HepG2 (cell line): ENCODE data around the gene EPB41L1. TPM values are rescaled to one million over a fixed set of nuclear protein-coding genes. Genes with fewer than 3 reads are reported as not detected.
A peak's percentile ranks its signal among the peaks of the same experiment; 100 is the strongest.

Source experiments
- ATAD3A ChIP-seq: sonication (generic); formaldehyde crosslinking; IDR thresholded peaks from 2 replicates; pipeline ENCODE4 v1.4.0; 2020; ENCODE audit warnings: missing genetic modification reagents
- BORCS8-MEF2B ChIP-seq: sonication (generic); formaldehyde crosslinking; IDR thresholded peaks from 2 replicates; pipeline ENCODE4 v1.8.0; 2022; ENCODE audit warnings: mild to moderate bottlenecking, missing genetic modification reagents
- CHCHD3 ChIP-seq: sonication (generic); formaldehyde crosslinking; IDR thresholded peaks from 2 replicates; pipeline ENCODE4 v1.8.0; 2022; ENCODE audit warnings: mild to moderate bottlenecking, missing genetic modification reagents, moderate library complexity
- E2F1 ChIP-seq: sonication (generic); formaldehyde crosslinking; IDR thresholded peaks from 2 replicates; pipeline ENCODE4 v1.5.0; 2020; ENCODE audit warnings: missing genetic modification reagents
- FOXA3 ChIP-seq: IDR thresholded peaks from 2 replicates; pipeline ENCODE4 v1.6.1; 2016; ENCODE audit warnings: missing genetic modification reagents, missing compliant biosample characterization
- HMGXB4 ChIP-seq, 2 experiments: sonication (generic) in 1 of 2; formaldehyde crosslinking in 1 of 2; IDR thresholded peaks; 2 replicates each; pipeline versions ENCODE4 v1.4.0 to v1.6.1; 2018 to 2020; ENCODE audit warnings: missing genetic modification reagents in 2 of 2, borderline replicate concordance in 1 of 2, low read depth in 1 of 2, mild to moderate bottlenecking in 1 of 2, missing biosample characterization in 1 of 2
- IRF2 ChIP-seq: IDR thresholded peaks from 2 replicates; pipeline ENCODE4 v1.6.1; 2018; ENCODE audit warnings: missing genetic modification reagents, missing compliant biosample characterization
- MYNN ChIP-seq: sonication (generic); formaldehyde crosslinking; IDR thresholded peaks from 2 replicates; pipeline ENCODE4 v1.4.0; 2020; ENCODE audit warnings: mild to moderate bottlenecking, low read depth, missing genetic modification reagents
- RAD21 ChIP-seq: fragments of 450-650 bp; formaldehyde crosslinking; IDR thresholded peaks from 2 replicates; pipeline ENCODE4 v1.5.0; 2020; ENCODE audit warnings: mild to moderate bottlenecking
- SP4 ChIP-seq: sonication (generic); formaldehyde crosslinking; IDR thresholded peaks from 2 replicates; pipeline ENCODE4 v1.8.1; 2023; ENCODE audit warnings: mild to moderate bottlenecking, missing genetic modification reagents
- TP53 ChIP-seq: sonication (generic); formaldehyde crosslinking; conservative IDR thresholded peaks from 2 replicates; pipeline ENCODE4 v1.4.0; 2020; ENCODE audit warnings: missing genetic modification reagents
- ZBTB20 ChIP-seq: sonication (generic); formaldehyde crosslinking; IDR thresholded peaks from 2 replicates; pipeline ENCODE4 v1.8.1; 2023; ENCODE audit warnings: missing genetic modification reagents, low read depth, mild to moderate bottlenecking, borderline replicate concordance
- ZNF337 ChIP-seq: sonication (generic); formaldehyde crosslinking; IDR thresholded peaks from 2 replicates; pipeline ENCODE4 v1.5.1; 2020; ENCODE audit warnings: missing genetic modification reagents, low read depth, mild to moderate bottlenecking, borderline replicate concordance
- ZNF549 ChIP-seq: sonication (generic); formaldehyde crosslinking; IDR thresholded peaks from 2 replicates; pipeline ENCODE4 v1.5.0; 2020; ENCODE audit warnings: missing genetic modification reagents
- ZNF644 ChIP-seq: IDR thresholded peaks from 2 replicates; pipeline ENCODE4 v1.6.1; 2016; ENCODE audit warnings: low read depth
- ZNF879 ChIP-seq: sonication (generic); formaldehyde crosslinking; IDR thresholded peaks from 2 replicates; pipeline ENCODE4 v1.8.1; 2023; ENCODE audit warnings: missing genetic modification reagents
- ZSCAN30 ChIP-seq: sonication (generic); formaldehyde crosslinking; IDR thresholded peaks from 2 replicates; pipeline ENCODE4 v1.5.0; 2020; ENCODE audit warnings: mild to moderate bottlenecking, missing genetic modification reagents
- polyA plus RNA-seq, 8 experiments: library from polyadenylated mRNA; depleted of rRNA in 3 of 8; stranded (reverse) in 7 of 8; unstranded in 1 of 8; fragments of >200 nt; fragmentation: Illumina TruSeq in 4 of 8; extraction: Trizol in 4 of 8; gene quantifications; 2 replicates each; pipeline versions ENCODE4 v1.2.1 to v1.2.3, GENCODE V29; 2011 to 2016; ENCODE audit warnings: low read depth in 4 of 8, missing spikeins in 1 of 8, mixed read lengths in 1 of 8; ENCODE audit not compliant: insufficient read depth in 1 of 8
- total RNA-seq, 5 experiments: library from RNA; depleted of rRNA; stranded (reverse); fragments of >200 nt; fragmentation: Illumina TruSeq; extraction: Trizol; gene quantifications; 2 replicates each; pipeline ENCODE4 v1.2.3, GENCODE V29; 2016; ENCODE audit warnings: low read depth in 1 of 5
- TF ChIP-seq, protein P1 (sequence below): sonication (generic); formaldehyde crosslinking; IDR thresholded peaks from 2 replicates; pipeline ENCODE4 v1.8.1; 2022; ENCODE audit warnings: low read depth, mild to moderate bottlenecking, missing genetic modification reagents
- TF ChIP-seq, protein P2 (sequence below): IDR thresholded peaks from 2 replicates; pipeline ENCODE4 v1.6.1; 2012; ENCODE audit warnings: low read length, improper control_type of control experiment

EPB41L1 gene
- total and polyA plus RNA-seq, 2 of the 13 experiments (the other 11 are each of a cell fraction or from before 2014, with no cell fraction given): 16.7 to 39.0 TPM

GRCh38 chr20:36183155-36183944 lies 28.8 kb downstream of the EPB41L1 start (continued):
- TF ChIP-seq BORCS8-MEF2B (CRISPR knock-in tag) (peak; percentile 72; the same call in 1 of the 2 replicates), HMGXB4 (CRISPR knock-in tag; IDR thresholded peaks at IDR 0.05; ENCODE audit: borderline replicate concordance in 1 of 2, low read depth in 1 of 2) (peak in 1 of 2 experiments; percentile 17; a peak in 2 of 4 replicates), ZNF337 (CRISPR knock-in tag) (peak; percentile 99), CHCHD3 (CRISPR knock-in tag) (no peak), ZSCAN30 (no peak), TP53 (CRISPR knock-in tag) (no peak; the same call in 1 of the 2 replicates), ZNF879 (CRISPR knock-in tag) (0 out of 2 replicates have a peak, but pooled peaks have one; percentile 82), SP4 (peak; percentile 68), MYNN (CRISPR knock-in tag) (no peak), ATAD3A (CRISPR knock-in tag) (0 out of 2 replicates have a peak, but pooled peaks have one; percentile 44), ZBTB20 (CRISPR knock-in tag) (peak; percentile 93; the same call in 1 of the 2 replicates), RAD21 (CRISPR knock-in tag) (no peak), ZNF644 (CRISPR knock-in tag) (peak; percentile 95), ZNF549 (no peak), FOXA3 (CRISPR knock-in tag) (peak; percentile 95), E2F1 (no peak), IRF2 (peak; percentile 91)
- TF ChIP-seq, protein P1, sequence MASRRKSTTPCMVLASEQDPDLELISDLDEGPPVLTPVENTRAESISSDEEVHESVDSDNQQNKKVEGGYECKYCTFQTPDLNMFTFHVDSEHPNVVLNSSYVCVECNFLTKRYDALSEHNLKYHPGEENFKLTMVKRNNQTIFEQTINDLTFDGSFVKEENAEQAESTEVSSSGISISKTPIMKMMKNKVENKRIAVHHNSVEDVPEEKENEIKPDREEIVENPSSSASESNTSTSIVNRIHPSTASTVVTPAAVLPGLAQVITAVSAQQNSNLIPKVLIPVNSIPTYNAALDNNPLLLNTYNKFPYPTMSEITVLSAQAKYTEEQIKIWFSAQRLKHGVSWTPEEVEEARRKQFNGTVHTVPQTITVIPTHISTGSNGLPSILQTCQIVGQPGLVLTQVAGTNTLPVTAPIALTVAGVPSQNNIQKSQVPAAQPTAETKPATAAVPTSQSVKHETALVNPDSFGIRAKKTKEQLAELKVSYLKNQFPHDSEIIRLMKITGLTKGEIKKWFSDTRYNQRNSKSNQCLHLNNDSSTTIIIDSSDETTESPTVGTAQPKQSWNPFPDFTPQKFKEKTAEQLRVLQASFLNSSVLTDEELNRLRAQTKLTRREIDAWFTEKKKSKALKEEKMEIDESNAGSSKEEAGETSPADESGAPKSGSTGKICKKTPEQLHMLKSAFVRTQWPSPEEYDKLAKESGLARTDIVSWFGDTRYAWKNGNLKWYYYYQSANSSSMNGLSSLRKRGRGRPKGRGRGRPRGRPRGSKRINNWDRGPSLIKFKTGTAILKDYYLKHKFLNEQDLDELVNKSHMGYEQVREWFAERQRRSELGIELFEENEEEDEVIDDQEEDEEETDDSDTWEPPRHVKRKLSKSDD (CRISPR knock-in tag): peak; percentile 60; the same call in 1 of the 2 replicates
- TF ChIP-seq, protein P2, sequence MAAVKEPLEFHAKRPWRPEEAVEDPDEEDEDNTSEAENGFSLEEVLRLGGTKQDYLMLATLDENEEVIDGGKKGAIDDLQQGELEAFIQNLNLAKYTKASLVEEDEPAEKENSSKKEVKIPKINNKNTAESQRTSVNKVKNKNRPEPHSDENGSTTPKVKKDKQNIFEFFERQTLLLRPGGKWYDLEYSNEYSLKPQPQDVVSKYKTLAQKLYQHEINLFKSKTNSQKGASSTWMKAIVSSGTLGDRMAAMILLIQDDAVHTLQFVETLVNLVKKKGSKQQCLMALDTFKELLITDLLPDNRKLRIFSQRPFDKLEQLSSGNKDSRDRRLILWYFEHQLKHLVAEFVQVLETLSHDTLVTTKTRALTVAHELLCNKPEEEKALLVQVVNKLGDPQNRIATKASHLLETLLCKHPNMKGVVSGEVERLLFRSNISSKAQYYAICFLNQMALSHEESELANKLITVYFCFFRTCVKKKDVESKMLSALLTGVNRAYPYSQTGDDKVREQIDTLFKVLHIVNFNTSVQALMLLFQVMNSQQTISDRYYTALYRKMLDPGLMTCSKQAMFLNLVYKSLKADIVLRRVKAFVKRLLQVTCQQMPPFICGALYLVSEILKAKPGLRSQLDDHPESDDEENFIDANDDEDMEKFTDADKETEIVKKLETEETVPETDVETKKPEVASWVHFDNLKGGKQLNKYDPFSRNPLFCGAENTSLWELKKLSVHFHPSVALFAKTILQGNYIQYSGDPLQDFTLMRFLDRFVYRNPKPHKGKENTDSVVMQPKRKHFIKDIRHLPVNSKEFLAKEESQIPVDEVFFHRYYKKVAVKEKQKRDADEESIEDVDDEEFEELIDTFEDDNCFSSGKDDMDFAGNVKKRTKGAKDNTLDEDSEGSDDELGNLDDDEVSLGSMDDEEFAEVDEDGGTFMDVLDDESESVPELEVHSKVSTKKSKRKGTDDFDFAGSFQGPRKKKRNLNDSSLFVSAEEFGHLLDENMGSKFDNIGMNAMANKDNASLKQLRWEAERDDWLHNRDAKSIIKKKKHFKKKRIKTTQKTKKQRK: no peak
